ENCODE results near the gene HDAC9.

- no peak for TF ChIP-seq CTCF (IDR thresholded peaks at IDR 0.05; ENCODE audit: borderline replicate concordance, extremely low read depth, low read length, poor library complexity, severe bottlenecking)
- TF ChIP-seq EZH2 (IDR thresholded peaks at IDR 0.05; ENCODE audit: borderline replicate concordance, low read depth, low read length, severe bottlenecking): no peak
These were observed 58.1 kb downstream of the HDAC9 start for GRCh38 chr7:18553605-18554003.

Data from DND-41 (cell line).